Ureter (tissue), 1 donor: Measurements from ENCODE around the gene IZUMO4. TPM values are rescaled to one million over a fixed set of nuclear protein-coding genes. Genes with fewer than 3 reads are reported as not detected.

Experiments used
- DNase-seq: peaks from one replicate; pipeline ENCODE4 v3.0.0-alpha.2; 2020; ENCODE audit warnings: low spot score
- total RNA-seq: library from RNA; stranded (reverse); gene quantifications from one replicate; pipeline ENCODE4 v1.2.4, GENCODE V29; 2023
- donor health status: DM: yes; HTN: yes; CAD: no.

Gene IZUMO4
- total RNA-seq, 1 donor from 2014 or later, result 5.9 TPM

GRCh38 chr19:2058570-2059421 is 37.9 kb upstream of the IZUMO4 start:
- peak; percentile 44 for DNase-seq

GRCh38 chr19:2059422-2060201 is 37.1 kb upstream of the IZUMO4 start:
- DNase-seq, result peak; percentile 86

- peak; percentile 71 for DNase-seq
Measured at GRCh38 chr19:2060884-2061494, 35.7 kb upstream of the IZUMO4 start.

- peak; percentile 99 for DNase-seq
Measured at GRCh38 chr19:2061495-2062388, 35.0 kb upstream of the IZUMO4 start.

GRCh38 chr19:2062389-2062729 is 34.4 kb upstream of the IZUMO4 start:
- no peak for DNase-seq

- no peak for DNase-seq
Measured at GRCh38 chr19:2062770-2063169, 33.9 kb upstream of the IZUMO4 start.

GRCh38 chr19:2063824-2064223 is 32.9 kb upstream of the IZUMO4 start:
- no peak for DNase-seq

- DNase-seq, result no peak
Measured at GRCh38 chr19:2064395-2064787, 32.3 kb upstream of the IZUMO4 start.

- DNase-seq, result no peak
Measured at GRCh38 chr19:2064788-2065524, 31.8 kb upstream of the IZUMO4 start.

- DNase-seq, result no peak
Measured at GRCh38 chr19:2070436-2070827, 26.3 kb upstream of the IZUMO4 start.

- no peak for DNase-seq
Measured at GRCh38 chr19:2070986-2071673, 25.6 kb upstream of the IZUMO4 start.

GRCh38 chr19:2072757-2073551 is 23.8 kb upstream of the IZUMO4 start:
- DNase-seq, result no peak

- DNase-seq, result no peak
Measured at GRCh38 chr19:2076526-2076944, 20.2 kb upstream of the IZUMO4 start.

GRCh38 chr19:2077398-2077797 is 19.3 kb upstream of the IZUMO4 start:
- DNase-seq, result no peak

GRCh38 chr19:2077833-2078619 is 18.7 kb upstream of the IZUMO4 start:
- no peak for DNase-seq

- no peak for DNase-seq
Measured at GRCh38 chr19:2079076-2079864, 17.4 kb upstream of the IZUMO4 start.

GRCh38 chr19:2079865-2080301 is 16.8 kb upstream of the IZUMO4 start:
- no peak for DNase-seq
